OCI-LY7 (cell line): ENCODE measurements around the gene RNF126. TPM values are rescaled to one million over a fixed set of nuclear protein-coding genes. Genes with fewer than 3 reads are reported as not detected.

ENCODE experiments used
- BruUV-seq: library from RNA; stranded (reverse); fragments of 400-500 nt; replicated peaks from 2 replicates; lab custom pipeline; 2021; lab: Mats Ljungman, UMichigan
- CTCF ChIA-PET: fragments of 300-600 bp; sonication (Branson Sonifier 250); formaldehyde crosslinking; loops from one replicate; lab custom pipeline; 2022; ENCODE audit warnings: antibody characterized with exemption; ENCODE audit not compliant: unreplicated experiment; lab: Charles Lee
- POLR2A ChIA-PET: fragments of 300-600 bp; sonication (Branson Sonifier 250); formaldehyde crosslinking; loops from one replicate; lab custom pipeline; 2022; ENCODE audit warnings: antibody characterized with exemption; lab: Charles Lee
- DNase-seq: peaks from one replicate; pipeline ENCODE4 v3.0.0-alpha.2; 2015; ENCODE audit warnings: low spot score
- H2AFZ ChIP-seq: fragments of 200-600 bp; sonication (generic), shearing (Covaris generic); 2 replicates; pipeline ENCODE4 v1.6.1; 2014; ENCODE audit warnings: mild to moderate bottlenecking, antibody characterized with exemption, low read length, moderate library complexity
- H3K27ac ChIP-seq: fragments of 200-600 bp; sonication (generic); 2 replicates; pipeline ENCODE4 v1.5.1; 2014; ENCODE audit warnings: mixed run types, low read depth, mild to moderate bottlenecking, moderate library complexity, low read length, inconsistent platforms; ENCODE audit not compliant: poor library complexity, severe bottlenecking
- H3K36me3 ChIP-seq: fragments of 200-600 bp; sonication (generic); 2 replicates; pipeline ENCODE4 v1.6.1; 2014; ENCODE audit warnings: mild to moderate bottlenecking, antibody characterized with exemption, low read length, moderate library complexity, mixed read lengths; ENCODE audit not compliant: insufficient read depth
- H3K4me1 ChIP-seq: fragments of 200-600 bp; sonication (generic); 2 replicates; pipeline ENCODE4 v1.5.1; 2014; ENCODE audit warnings: mild to moderate bottlenecking, low read length; ENCODE audit not compliant: insufficient read depth, poor library complexity, severe bottlenecking
- H3K4me2 ChIP-seq: fragments of 200-600 bp; sonication (generic); 2 replicates; pipeline ENCODE4 v1.6.1; 2014; ENCODE audit warnings: mild to moderate bottlenecking, low read length
- H3K4me3 ChIP-seq: fragments of 200-600 bp; sonication (generic); 2 replicates; pipeline ENCODE4 v1.5.1; 2014; ENCODE audit warnings: mild to moderate bottlenecking, low read depth, low read length; ENCODE audit not compliant: poor library complexity, severe bottlenecking
- H3K79me2 ChIP-seq: fragments of 200-600 bp; sonication (generic); 2 replicates; pipeline ENCODE4 v1.6.1; 2016; ENCODE audit warnings: low read depth, mild to moderate bottlenecking, low read length, moderate library complexity, mixed read lengths; ENCODE audit not compliant: insufficient read depth
- H3K9me2 ChIP-seq: fragments of 200-600 bp; sonication (generic); 2 replicates; pipeline ENCODE4 v1.6.1; 2016; ENCODE audit warnings: mild to moderate bottlenecking, low read length, mixed read lengths; ENCODE audit not compliant: insufficient read depth
- H3K9me3 ChIP-seq: fragments of 200-600 bp; sonication (generic); 2 replicates; pipeline ENCODE4 v1.6.1; 2014; ENCODE audit warnings: mild to moderate bottlenecking, mixed run types, low read length, mixed read lengths
- H4K20me1 ChIP-seq: fragments of 200-600 bp; sonication (generic); 2 replicates; pipeline ENCODE4 v1.6.1; 2014; ENCODE audit warnings: mild to moderate bottlenecking, antibody characterized with exemption, low read length, moderate library complexity, mixed read lengths; ENCODE audit not compliant: insufficient read depth
- CTCF ChIP-seq: fragments of 200-600 bp; sonication (generic); conservative IDR thresholded peaks from 2 replicates; pipeline ENCODE4 v1.5.1; 2014; ENCODE audit warnings: mild to moderate bottlenecking, antibody characterized with exemption, low read length, moderate library complexity, mixed read lengths
- EZH2phosphoT487 ChIP-seq: fragments of 200-600 bp; sonication (generic); IDR thresholded peaks from 2 replicates; pipeline ENCODE4 v1.6.1; 2018; ENCODE audit warnings: low read depth, borderline replicate concordance, mild to moderate bottlenecking, mixed run types, antibody characterized with exemption, low read length, moderate library complexity, mixed read lengths
- intact Hi-C: fragments of 100-400 bp; cut with micrococcal nuclease; formaldehyde crosslinking; loops from one replicate; pipeline ENCODE4 v1.10.0; 2022; ENCODE audit not compliant: unreplicated experiment
- total RNA-seq, 2 experiments: library from RNA; depleted of rRNA in 1 of 2; stranded (reverse); fragments of >200 nt in 1 of 2; shearing (Covaris generic) in 1 of 2; gene quantifications; 2 replicates each; pipeline ENCODE4 v1.2.3, GENCODE V29; 2014 to 2022

Gene RNF126
- total RNA-seq, 2 experiments from 2014 or later = 98.6 to 104 TPM

DNA sequence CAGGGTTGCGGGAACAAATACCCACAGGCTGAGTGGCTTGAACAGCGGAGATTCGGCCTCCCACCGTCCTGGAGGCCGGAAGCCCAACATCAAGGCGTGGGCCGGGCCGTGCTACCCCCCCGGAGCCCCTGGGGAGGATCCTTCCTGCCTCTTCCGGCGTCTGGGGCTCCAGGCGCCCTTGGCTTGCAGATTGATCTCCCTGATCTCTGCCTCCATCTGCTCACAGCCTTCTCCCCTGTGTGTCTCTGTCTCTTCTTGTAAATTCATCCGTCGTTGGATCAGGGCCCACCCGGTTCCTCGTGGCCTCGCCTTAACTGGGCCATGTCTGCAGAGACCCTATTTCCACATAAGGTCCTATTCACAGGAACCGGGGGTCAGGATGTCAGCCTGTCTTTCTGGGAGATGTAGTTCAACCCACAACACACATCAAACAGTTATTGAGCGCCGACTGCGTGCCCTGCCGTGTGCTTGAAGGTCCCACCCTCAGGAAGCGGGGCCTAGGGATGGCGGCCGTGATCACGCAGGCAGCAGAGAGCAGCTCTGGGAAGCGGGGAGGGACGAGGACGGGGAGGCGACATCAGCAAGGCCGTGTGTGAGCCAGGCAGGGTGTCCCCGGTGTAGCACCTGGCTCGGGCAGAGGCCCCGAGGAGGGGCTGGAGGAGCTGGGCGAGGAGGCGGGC lies 52.1 kb downstream of the RNF126 start:
- ChIA-PET CTCF (interaction anchor here (0.6 kb wide), 1 partner anchor 25 kb away, joined by 3 read pairs; no protein-coding TSS in a partner anchor), POLR2A (no interaction called here)
- H3K4me2 ChIP-seq = peak overlapping the region; percentile 70
- TF ChIP-seq CTCF (no peak), EZH2phosphoT487 (no peak)
- H4K20me1 ChIP-seq = no peaks in the 10 kb centered on the region
- peaks cover 25% of the 10 kb centered on the region for H3K36me3 ChIP-seq
- H3K9me2 ChIP-seq = no peaks in the 10 kb centered on the region
- DNase-seq = peak; percentile 80
- no TSS peak for BruUV-seq
- H3K79me2 ChIP-seq = no peaks in the 10 kb centered on the region
- no peaks in the 10 kb centered on the region for H3K9me3 ChIP-seq
- H3K4me1 ChIP-seq = peaks cover 22% of the 10 kb centered on the region
- H3K4me3 ChIP-seq = peak overlapping the region; percentile 66
- peak overlapping the region; percentile 70 for H3K27ac ChIP-seq
- intact Hi-C loops = no loop called here
- H2AFZ ChIP-seq = peak overlapping the region; percentile 84

- peak overlapping the region; percentile 70 for H3K27ac ChIP-seq
- CTCF ChIA-PET = no interaction called here
- no TSS peak for BruUV-seq
- H3K4me3 ChIP-seq = peak overlapping the region; percentile 66
- H4K20me1 ChIP-seq = no peaks in the 10 kb centered on the region
- intact Hi-C loops = no loop called here
- peak overlapping the region; percentile 70 for H3K4me2 ChIP-seq
- H2AFZ ChIP-seq = peak overlapping the region; percentile 84
- H3K9me2 ChIP-seq = no peaks in the 10 kb centered on the region
- no peaks in the 10 kb centered on the region for H3K9me3 ChIP-seq
- TF ChIP-seq CTCF (peak; percentile 14; the same call in 1 of the 2 replicates), EZH2phosphoT487 (no peak)
- DNase-seq = peak; percentile 79
- no peaks in the 10 kb centered on the region for H3K79me2 ChIP-seq
- POLR2A ChIA-PET = no interaction called here
- H3K36me3 ChIP-seq = peaks cover 25% of the 10 kb centered on the region
- peaks cover 22% of the 10 kb centered on the region for H3K4me1 ChIP-seq
These were observed 52.8 kb downstream of the RNF126 start for GRCh38 chr19:610071-610800.

DNA sequence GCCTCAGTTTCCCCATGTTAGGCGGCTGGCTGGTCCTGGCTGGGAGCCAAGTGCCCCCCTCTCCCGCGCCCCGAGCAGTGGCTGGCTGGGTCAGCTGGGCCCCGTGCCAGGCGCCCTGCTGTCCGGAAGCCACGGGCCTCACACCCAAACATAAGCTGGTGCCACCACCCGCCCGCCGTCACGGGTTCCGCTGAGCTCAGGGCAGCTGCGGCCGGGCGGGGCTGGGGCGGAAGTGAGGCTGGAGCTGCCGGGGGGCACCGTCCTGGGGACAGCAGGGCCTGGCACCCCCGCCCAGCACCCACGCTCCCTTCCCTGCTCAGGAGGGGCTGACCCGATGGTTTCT lies 54.0 kb downstream of the RNF126 start:
- ChIA-PET CTCF (no interaction called here), POLR2A (no interaction called here)
- no peaks in the 10 kb centered on the region for H4K20me1 ChIP-seq
- H3K36me3 ChIP-seq = peaks cover 14% of the 10 kb centered on the region
- DNase-seq = no peak
- intact Hi-C loops = no loop called here
- no peaks in the 10 kb centered on the region for H3K9me3 ChIP-seq
- H3K79me2 ChIP-seq = no peaks in the 10 kb centered on the region
- no peaks in the 10 kb centered on the region for H3K9me2 ChIP-seq
- no peak overlapping the region for H3K4me2 ChIP-seq
- TF ChIP-seq CTCF = no peak
- no peak for TF ChIP-seq EZH2phosphoT487
- no peak overlapping the region for H3K4me3 ChIP-seq
- H2AFZ ChIP-seq = no peak overlapping the region
- BruUV-seq = no TSS peak
- peaks cover 27% of the 10 kb centered on the region for H3K4me1 ChIP-seq
- H3K27ac ChIP-seq = no peak overlapping the region
